ENCODE data around the gene CDH8.

GRCh38 chr16:61836804-61837393 lies 199.3 kb downstream of the CDH8 start:
- TF ChIP-seq, protein P1, sequence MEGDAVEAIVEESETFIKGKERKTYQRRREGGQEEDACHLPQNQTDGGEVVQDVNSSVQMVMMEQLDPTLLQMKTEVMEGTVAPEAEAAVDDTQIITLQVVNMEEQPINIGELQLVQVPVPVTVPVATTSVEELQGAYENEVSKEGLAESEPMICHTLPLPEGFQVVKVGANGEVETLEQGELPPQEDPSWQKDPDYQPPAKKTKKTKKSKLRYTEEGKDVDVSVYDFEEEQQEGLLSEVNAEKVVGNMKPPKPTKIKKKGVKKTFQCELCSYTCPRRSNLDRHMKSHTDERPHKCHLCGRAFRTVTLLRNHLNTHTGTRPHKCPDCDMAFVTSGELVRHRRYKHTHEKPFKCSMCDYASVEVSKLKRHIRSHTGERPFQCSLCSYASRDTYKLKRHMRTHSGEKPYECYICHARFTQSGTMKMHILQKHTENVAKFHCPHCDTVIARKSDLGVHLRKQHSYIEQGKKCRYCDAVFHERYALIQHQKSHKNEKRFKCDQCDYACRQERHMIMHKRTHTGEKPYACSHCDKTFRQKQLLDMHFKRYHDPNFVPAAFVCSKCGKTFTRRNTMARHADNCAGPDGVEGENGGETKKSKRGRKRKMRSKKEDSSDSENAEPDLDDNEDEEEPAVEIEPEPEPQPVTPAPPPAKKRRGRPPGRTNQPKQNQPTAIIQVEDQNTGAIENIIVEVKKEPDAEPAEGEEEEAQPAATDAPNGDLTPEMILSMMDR (IDR thresholded peaks at IDR 0.05), result no peak
- TF ChIP-seq POLR2A (IDR thresholded peaks at IDR 0.05), result no peak
